H9 (cell line): ENCODE measurements around the gene DZANK1. TPM values are rescaled to one million over a fixed set of nuclear protein-coding genes. Genes with fewer than 3 reads are reported as not detected.
A peak's percentile ranks its signal among the peaks of the same experiment; 100 is the strongest.

Source experiments
- DNase-seq: peaks from one replicate; pipeline ENCODE4 v3.0.0-alpha.2; 2017
- H2AFZ ChIP-seq: one replicate; pipeline ENCODE4 v1.6.1; 2013; ENCODE audit warnings: mild to moderate bottlenecking, low read length, control low read depth, moderate library complexity
- H2AK5ac ChIP-seq: 2 replicates; pipeline ENCODE4 v1.6.1; 2013; ENCODE audit warnings: low read length, control low read depth, mixed read lengths; ENCODE audit not compliant: insufficient read length
- H2BK120ac ChIP-seq: one replicate; pipeline ENCODE4 v1.6.1; 2013; ENCODE audit warnings: low read depth, mild to moderate bottlenecking, low read length, control low read depth, inconsistent platforms; ENCODE audit not compliant: poor library complexity, severe bottlenecking
- H2BK12ac ChIP-seq: 2 replicates; pipeline ENCODE4 v1.6.1; 2013; ENCODE audit warnings: low read length, control low read depth, mixed read lengths, low read depth; ENCODE audit not compliant: insufficient read length
- H2BK15ac ChIP-seq: 2 replicates; pipeline ENCODE4 v1.6.1; 2013; ENCODE audit warnings: low read depth, low read length, control low read depth
- H2BK20ac ChIP-seq: one replicate; pipeline ENCODE4 v1.6.1; 2013; ENCODE audit warnings: low read depth, mild to moderate bottlenecking, low read length, control low read depth, inconsistent platforms; ENCODE audit not compliant: poor library complexity, severe bottlenecking
- H2BK5ac ChIP-seq: 2 replicates; pipeline ENCODE4 v1.6.1; 2013; ENCODE audit warnings: low read length, control low read depth, mixed read lengths; ENCODE audit not compliant: insufficient read length
- H3K14ac ChIP-seq: 2 replicates; pipeline ENCODE4 v1.6.1; 2013; ENCODE audit warnings: low read length, control low read depth; ENCODE audit not compliant: insufficient read depth
- H3K18ac ChIP-seq: 2 replicates; pipeline ENCODE4 v1.6.1; 2013; ENCODE audit warnings: low read depth, mild to moderate bottlenecking, mixed read lengths, low read length, control low read depth; ENCODE audit not compliant: insufficient read length
- H3K23ac ChIP-seq: 2 replicates; pipeline ENCODE4 v1.6.1; 2013; ENCODE audit warnings: low read length, control low read depth, mixed read lengths, low read depth; ENCODE audit not compliant: insufficient read length
- H3K23me2 ChIP-seq: 2 replicates; pipeline ENCODE4 v1.6.1; 2013; ENCODE audit warnings: low read depth, mild to moderate bottlenecking, mixed read lengths, low read length, control low read depth; ENCODE audit not compliant: insufficient read length, poor library complexity, severe bottlenecking
- H3K27ac ChIP-seq: 2 replicates; pipeline ENCODE4 v1.5.1; 2013; ENCODE audit warnings: low read length, control low read depth, mixed read lengths, low read depth; ENCODE audit not compliant: insufficient read length
- H3K27me3 ChIP-seq: 2 replicates; pipeline ENCODE4 v1.6.1; 2013; ENCODE audit warnings: low read length, control low read depth, inconsistent platforms; ENCODE audit not compliant: insufficient read depth
- H3K4ac ChIP-seq: 2 replicates; pipeline ENCODE4 v1.6.1; 2013; ENCODE audit warnings: low read depth, mild to moderate bottlenecking, control low read depth, inconsistent platforms, low read length, moderate library complexity
- H3K4me1 ChIP-seq: 2 replicates; pipeline ENCODE4 v1.6.1; 2013; ENCODE audit warnings: low read length, control low read depth, inconsistent platforms; ENCODE audit not compliant: insufficient read depth
- H3K4me2 ChIP-seq: 2 replicates; pipeline ENCODE4 v1.6.1; 2013; ENCODE audit warnings: low read length, control low read depth, mixed read lengths; ENCODE audit not compliant: insufficient read length, insufficient read depth
- H3K56ac ChIP-seq: 2 replicates; pipeline ENCODE4 v1.6.1; 2013; ENCODE audit warnings: low read depth, mild to moderate bottlenecking, mixed read lengths, low read length, control low read depth; ENCODE audit not compliant: insufficient read length
- H3K79me1 ChIP-seq: 2 replicates; pipeline ENCODE4 v1.6.1; 2013; ENCODE audit warnings: low read depth, mild to moderate bottlenecking, moderate library complexity, low read length, control low read depth, inconsistent platforms; ENCODE audit not compliant: insufficient read depth, poor library complexity, severe bottlenecking
- H3K79me2 ChIP-seq: 2 replicates; pipeline ENCODE4 v1.6.1; 2013; ENCODE audit warnings: low read length, control low read depth, inconsistent platforms; ENCODE audit not compliant: insufficient read depth
- H3K9ac ChIP-seq: 2 replicates; pipeline ENCODE4 v1.6.1; 2013; ENCODE audit warnings: low read length, control low read depth, mixed read lengths; ENCODE audit not compliant: insufficient read length; ENCODE audit errors: extremely low read depth
- H3K9me3 ChIP-seq: one replicate; pipeline ENCODE4 v1.6.1; 2013; ENCODE audit warnings: low read depth, low read length, inconsistent platforms; ENCODE audit not compliant: control insufficient read depth
- H3T11ph ChIP-seq: one replicate; pipeline ENCODE4 v1.6.1; 2013; ENCODE audit warnings: mild to moderate bottlenecking, low read length, control low read depth, inconsistent platforms
- H4K20me1 ChIP-seq: one replicate; pipeline ENCODE4 v1.6.1; 2013; ENCODE audit not compliant: control insufficient read depth, insufficient read length, insufficient read depth
- H4K5ac ChIP-seq: 2 replicates; pipeline ENCODE4 v1.6.1; 2013; ENCODE audit warnings: low read depth, mild to moderate bottlenecking, mixed read lengths, low read length, control low read depth; ENCODE audit not compliant: insufficient read length
- H4K8ac ChIP-seq: replicated peaks from 2 replicates; pipeline ENCODE4 v1.6.1; 2013; ENCODE audit warnings: low read length, control low read depth, mixed read lengths, low read depth; ENCODE audit not compliant: insufficient read length
- H4K91ac ChIP-seq: 2 replicates; pipeline ENCODE4 v1.6.1; 2013; ENCODE audit warnings: low read depth, mild to moderate bottlenecking, moderate library complexity, mixed read lengths, low read length, control low read depth; ENCODE audit not compliant: insufficient read length
- H3K27ac Mint-ChIP-seq, 3 experiments: 2 replicates in 2 of 3; 3 replicates in 1 of 3; pipeline ENCODE4 v1.8.0; 2020 to 2021; ENCODE audit warnings: mixed read lengths in 3 of 3, mild to moderate bottlenecking in 1 of 3, moderate library complexity in 1 of 3
- H3K27me3 Mint-ChIP-seq: 2 replicates; pipeline ENCODE4 v1.8.0; 2021; ENCODE audit warnings: low read depth, mild to moderate bottlenecking, moderate library complexity, mixed read lengths
- H3K36me3 Mint-ChIP-seq, 3 experiments: 2 replicates in 2 of 3; 3 replicates in 1 of 3; pipeline ENCODE4 v1.8.0; 2020 to 2021; ENCODE audit warnings: low read depth in 3 of 3, mixed read lengths in 3 of 3; ENCODE audit not compliant: insufficient read depth in 1 of 3
- H3K4me1 Mint-ChIP-seq, 2 experiments: 2 replicates each; pipeline ENCODE4 v1.8.0; 2020; ENCODE audit warnings: mixed read lengths in 2 of 2
- H3K4me3 Mint-ChIP-seq, 2 experiments: 2 replicates in 1 of 2; 3 replicates in 1 of 2; pipeline ENCODE4 v1.8.0; 2020 to 2021; ENCODE audit warnings: mild to moderate bottlenecking in 2 of 2, mixed read lengths in 2 of 2, moderate library complexity in 1 of 2
- H3K9me3 Mint-ChIP-seq, 2 experiments: 2 replicates in 1 of 2; 3 replicates in 1 of 2; pipeline ENCODE4 v1.8.0; 2020; ENCODE audit warnings: mild to moderate bottlenecking in 2 of 2, mixed read lengths in 2 of 2, moderate library complexity in 1 of 2
- WGBS: extraction: QIAGEN DNeasy Blood & Tissue Kit; methylation state at CpG from one replicate; pipeline ENCODE4 v1.1.7; 2013; ENCODE audit warnings: missing lambda C conversion rate, low lambda C conversion rate, mixed read lengths; ENCODE audit not compliant: insufficient read length; ENCODE audit errors: extremely low coverage; 5-methylcytosine and 5-hydroxymethylcytosine counted together
- total RNA-seq: library from RNA; stranded (reverse); gene quantifications from 2 replicates; pipeline ENCODE4 v1.2.1, GENCODE V29; 2021
- TF ChIP-seq, protein P1 (sequence below): fragments of 200-600 bp; sonication (generic); conservative IDR thresholded peaks from 3 replicates; pipeline ENCODE4 v1.8.0; 2021; ENCODE audit warnings: antibody characterized with exemption, mild to moderate bottlenecking

DZANK1 gene
- total RNA-seq, 1 experiment from 2014 or later: 10.5 TPM

DNA sequence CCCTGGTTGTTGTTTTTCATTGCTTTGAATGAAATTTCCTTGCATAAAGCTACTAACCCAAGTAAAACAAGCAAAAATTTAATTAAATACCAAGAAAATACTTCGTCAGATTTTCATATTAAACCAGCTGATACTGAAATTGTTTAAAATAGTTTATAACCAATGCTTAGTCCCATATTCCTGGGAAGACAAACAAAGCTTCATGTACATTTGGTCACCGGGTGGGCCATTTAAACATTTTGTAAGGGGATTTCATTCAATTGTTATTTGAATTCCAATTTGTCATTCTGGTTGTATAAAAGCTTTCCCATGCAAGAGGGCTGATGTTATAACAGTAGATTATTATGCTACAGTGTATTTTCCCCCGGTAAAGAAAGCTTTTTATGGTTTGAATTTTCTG, 30.8 kb upstream of the DZANK1 start:
- Histone ChIP-seq H2AFZ (peak overlapping the region; percentile 36), H3K79me2 (no peaks in the 10 kb centered on the region)

More for the DNA sequence above, 30.8 kb upstream of the DZANK1 start:
- no peak overlapping the region for H3K4me2 ChIP-seq
- no peaks in the 10 kb centered on the region for H3K9me3 Mint-ChIP-seq
- no peaks in the 10 kb centered on the region for H3K79me1 ChIP-seq
- DNase-seq: no peak
- H3K4me3 Mint-ChIP-seq: peak overlapping the region in 1 of 2 experiments; percentile 98; a peak in 2 of 5 replicates
- H2AK5ac ChIP-seq: no peak overlapping the region
- no peaks in the 10 kb centered on the region for H3K27me3 ChIP-seq
- no peak overlapping the region for H3K23ac ChIP-seq
- H3K36me3 Mint-ChIP-seq: peaks cover 5 to 8% (median 7%) of the 10 kb centered on the region in 3 experiments; a peak in 5 of 7 replicates
- no peak overlapping the region for H2BK20ac ChIP-seq
- H3K27ac ChIP-seq: no peak overlapping the region
- H3K4me1 ChIP-seq: no peaks in the 10 kb centered on the region
- H2BK15ac ChIP-seq: no peak overlapping the region
- H3K27me3 Mint-ChIP-seq: no peaks in the 10 kb centered on the region
- H3K14ac ChIP-seq: no peak overlapping the region
- no peak overlapping the region for H3K27ac Mint-ChIP-seq
- H4K91ac ChIP-seq: no peak overlapping the region
- H4K8ac ChIP-seq: no peak overlapping the region
- H3K4me1 Mint-ChIP-seq: peaks cover 11 to 12% of the 10 kb centered on the region in 2 experiments
- H2BK12ac ChIP-seq: no peak overlapping the region
- H4K20me1 ChIP-seq: no peaks in the 10 kb centered on the region
- WGBS: no CpG with 5 or more reads among the region's 3 CpGs
- no peak overlapping the region for H2BK120ac ChIP-seq
- H2BK5ac ChIP-seq: no peak overlapping the region
- H3T11ph ChIP-seq: no peak overlapping the region
- no peak overlapping the region for H4K5ac ChIP-seq
- TF ChIP-seq, protein P1, sequence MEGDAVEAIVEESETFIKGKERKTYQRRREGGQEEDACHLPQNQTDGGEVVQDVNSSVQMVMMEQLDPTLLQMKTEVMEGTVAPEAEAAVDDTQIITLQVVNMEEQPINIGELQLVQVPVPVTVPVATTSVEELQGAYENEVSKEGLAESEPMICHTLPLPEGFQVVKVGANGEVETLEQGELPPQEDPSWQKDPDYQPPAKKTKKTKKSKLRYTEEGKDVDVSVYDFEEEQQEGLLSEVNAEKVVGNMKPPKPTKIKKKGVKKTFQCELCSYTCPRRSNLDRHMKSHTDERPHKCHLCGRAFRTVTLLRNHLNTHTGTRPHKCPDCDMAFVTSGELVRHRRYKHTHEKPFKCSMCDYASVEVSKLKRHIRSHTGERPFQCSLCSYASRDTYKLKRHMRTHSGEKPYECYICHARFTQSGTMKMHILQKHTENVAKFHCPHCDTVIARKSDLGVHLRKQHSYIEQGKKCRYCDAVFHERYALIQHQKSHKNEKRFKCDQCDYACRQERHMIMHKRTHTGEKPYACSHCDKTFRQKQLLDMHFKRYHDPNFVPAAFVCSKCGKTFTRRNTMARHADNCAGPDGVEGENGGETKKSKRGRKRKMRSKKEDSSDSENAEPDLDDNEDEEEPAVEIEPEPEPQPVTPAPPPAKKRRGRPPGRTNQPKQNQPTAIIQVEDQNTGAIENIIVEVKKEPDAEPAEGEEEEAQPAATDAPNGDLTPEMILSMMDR: no peak
- no peaks in the 10 kb centered on the region for H3K9me3 ChIP-seq
- H3K4ac ChIP-seq: no peak overlapping the region
- H3K23me2 ChIP-seq: peaks cover 7% of the 10 kb centered on the region
- H3K56ac ChIP-seq: no peak overlapping the region
- no peak overlapping the region for H3K18ac ChIP-seq
- no peak overlapping the region for H3K9ac ChIP-seq
